ENCODE results near the gene KCNAB3.
A peak's percentile ranks its signal among the peaks of the same experiment; 100 is the strongest.

KCNAB3 gene

DNA sequence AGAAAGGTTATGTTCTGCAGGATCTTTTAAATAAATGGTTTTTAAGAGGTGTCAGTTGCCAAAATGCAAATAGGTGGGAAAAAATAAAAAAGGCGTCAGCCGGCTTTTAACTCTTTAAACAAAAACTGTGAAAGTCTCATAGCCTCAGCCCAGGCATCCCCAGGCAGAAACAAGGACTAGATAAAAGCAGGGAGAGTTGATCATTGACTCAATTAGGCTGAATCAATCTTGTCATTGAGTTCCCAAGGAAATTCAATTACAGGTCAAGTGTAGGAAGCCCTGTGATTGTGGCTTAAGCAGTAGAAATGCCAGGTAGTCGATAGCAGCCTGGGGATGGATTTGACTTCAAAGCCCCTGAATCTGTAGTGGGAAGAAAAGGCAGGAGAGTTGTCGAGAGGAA, 42.0 kb upstream of the KCNAB3 start:
- DNase-seq (ENCODE audit: low read depth): no peak
- TF ChIP-seq, protein P1, sequence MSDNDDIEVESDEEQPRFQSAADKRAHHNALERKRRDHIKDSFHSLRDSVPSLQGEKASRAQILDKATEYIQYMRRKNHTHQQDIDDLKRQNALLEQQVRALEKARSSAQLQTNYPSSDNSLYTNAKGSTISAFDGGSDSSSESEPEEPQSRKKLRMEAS (IDR thresholded peaks at IDR 0.05; ENCODE audit: low read depth, low read length): no peak
- no peak for TF ChIP-seq MYC (IDR thresholded peaks at IDR 0.05; ENCODE audit: low read depth, low read length)
- TF ChIP-seq, protein P2, sequence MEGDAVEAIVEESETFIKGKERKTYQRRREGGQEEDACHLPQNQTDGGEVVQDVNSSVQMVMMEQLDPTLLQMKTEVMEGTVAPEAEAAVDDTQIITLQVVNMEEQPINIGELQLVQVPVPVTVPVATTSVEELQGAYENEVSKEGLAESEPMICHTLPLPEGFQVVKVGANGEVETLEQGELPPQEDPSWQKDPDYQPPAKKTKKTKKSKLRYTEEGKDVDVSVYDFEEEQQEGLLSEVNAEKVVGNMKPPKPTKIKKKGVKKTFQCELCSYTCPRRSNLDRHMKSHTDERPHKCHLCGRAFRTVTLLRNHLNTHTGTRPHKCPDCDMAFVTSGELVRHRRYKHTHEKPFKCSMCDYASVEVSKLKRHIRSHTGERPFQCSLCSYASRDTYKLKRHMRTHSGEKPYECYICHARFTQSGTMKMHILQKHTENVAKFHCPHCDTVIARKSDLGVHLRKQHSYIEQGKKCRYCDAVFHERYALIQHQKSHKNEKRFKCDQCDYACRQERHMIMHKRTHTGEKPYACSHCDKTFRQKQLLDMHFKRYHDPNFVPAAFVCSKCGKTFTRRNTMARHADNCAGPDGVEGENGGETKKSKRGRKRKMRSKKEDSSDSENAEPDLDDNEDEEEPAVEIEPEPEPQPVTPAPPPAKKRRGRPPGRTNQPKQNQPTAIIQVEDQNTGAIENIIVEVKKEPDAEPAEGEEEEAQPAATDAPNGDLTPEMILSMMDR (IDR thresholded peaks at IDR 0.05; ENCODE audit: low read depth, low read length): no peak
- TF ChIP-seq POLR2A (IDR thresholded peaks at IDR 0.05; ENCODE audit: extremely low read depth, insufficient read length): no peak
- no peak overlapping the region for H3K4me3 ChIP-seq (ENCODE audit: low read depth, low read length)

DNA sequence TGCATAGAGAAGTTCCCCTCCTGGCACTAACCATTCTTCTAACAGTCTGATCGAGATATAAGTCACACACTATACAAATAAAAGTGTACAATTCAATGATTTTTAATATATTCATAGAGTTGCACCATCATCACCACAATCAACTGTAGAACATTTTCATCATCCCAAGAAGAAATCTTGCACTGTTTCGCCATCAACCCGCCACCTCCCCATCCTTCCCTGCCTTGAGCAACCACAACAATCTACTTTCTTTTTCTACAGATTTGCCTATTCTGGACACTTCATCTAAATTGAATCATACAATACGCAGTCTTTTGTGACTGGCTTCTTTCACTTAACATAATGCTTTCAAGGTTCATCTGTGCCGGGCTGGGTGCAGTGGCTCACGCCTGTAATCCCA, 39.8 kb upstream of the KCNAB3 start:
- peak; percentile 81 for DNase-seq (ENCODE audit: low read depth)

DNA sequence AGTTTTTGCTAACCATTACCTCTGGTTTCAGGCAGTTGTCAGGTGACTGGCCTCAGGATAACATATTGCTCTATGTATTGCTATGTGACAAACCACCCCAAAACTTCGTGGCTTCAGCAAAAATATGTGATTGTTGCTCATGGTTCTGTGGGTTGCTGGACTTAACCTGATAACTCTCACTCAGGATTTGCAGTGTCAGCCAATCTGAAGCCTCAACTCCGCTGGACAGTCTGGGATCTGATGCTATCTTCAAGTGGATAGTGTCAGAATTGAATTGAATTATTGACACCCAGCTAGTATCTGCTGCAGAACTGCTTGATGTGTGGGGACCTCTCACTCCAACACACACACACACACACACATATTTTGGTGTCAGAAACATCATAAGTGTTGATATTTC, 38.1 kb upstream of the KCNAB3 start:
- no peak for DNase-seq (ENCODE audit: low read depth)
- no peak for TF ChIP-seq POLR2A (IDR thresholded peaks at IDR 0.05; ENCODE audit: extremely low read depth, insufficient read length)
- TF ChIP-seq, protein P1 (IDR thresholded peaks at IDR 0.05; ENCODE audit: low read depth, low read length): no peak
- TF ChIP-seq, protein P2 (IDR thresholded peaks at IDR 0.05; ENCODE audit: low read depth, low read length): no peak
- no peak for TF ChIP-seq MYC (IDR thresholded peaks at IDR 0.05; ENCODE audit: low read depth, low read length)
- H3K4me3 ChIP-seq (ENCODE audit: low read depth, low read length): no peak overlapping the region

More for the DNA sequence above, 39.8 kb upstream of the KCNAB3 start:
- H3K4me3 ChIP-seq (ENCODE audit: low read depth, low read length): no peak overlapping the region
- TF ChIP-seq, protein P2 (IDR thresholded peaks at IDR 0.05; ENCODE audit: low read depth, low read length): no peak
- TF ChIP-seq, protein P1 (IDR thresholded peaks at IDR 0.05; ENCODE audit: low read depth, low read length): no peak
- TF ChIP-seq MYC (IDR thresholded peaks at IDR 0.05; ENCODE audit: low read depth, low read length): peak; percentile 8; the same call in 1 of the 2 replicates
- no peak for TF ChIP-seq POLR2A (IDR thresholded peaks at IDR 0.05; ENCODE audit: extremely low read depth, insufficient read length)

DNA sequence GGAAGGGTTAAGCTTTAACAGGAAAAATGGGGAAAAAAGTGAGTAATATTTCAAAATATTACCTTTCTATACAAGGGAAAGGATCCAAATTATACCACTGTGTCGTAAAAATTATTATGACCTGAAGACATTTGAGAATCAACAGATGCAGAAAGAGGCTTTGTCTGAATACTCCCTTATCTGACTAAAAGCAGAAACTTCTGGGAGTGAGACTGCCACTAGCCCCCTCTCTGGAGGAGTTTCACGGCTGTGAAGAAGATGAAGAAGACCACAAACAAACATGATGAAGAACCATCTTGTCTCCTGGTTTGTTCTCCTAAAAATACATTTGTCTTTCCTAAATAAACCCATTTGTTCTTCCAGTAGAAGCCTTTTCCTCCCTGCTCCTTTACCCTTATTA, 31.8 kb upstream of the KCNAB3 start:
- no peak overlapping the region for H3K4me3 ChIP-seq (ENCODE audit: low read depth, low read length)
- TF ChIP-seq POLR2A (IDR thresholded peaks at IDR 0.05; ENCODE audit: extremely low read depth, insufficient read length): no peak
- DNase-seq (ENCODE audit: low read depth): no peak

DNA sequence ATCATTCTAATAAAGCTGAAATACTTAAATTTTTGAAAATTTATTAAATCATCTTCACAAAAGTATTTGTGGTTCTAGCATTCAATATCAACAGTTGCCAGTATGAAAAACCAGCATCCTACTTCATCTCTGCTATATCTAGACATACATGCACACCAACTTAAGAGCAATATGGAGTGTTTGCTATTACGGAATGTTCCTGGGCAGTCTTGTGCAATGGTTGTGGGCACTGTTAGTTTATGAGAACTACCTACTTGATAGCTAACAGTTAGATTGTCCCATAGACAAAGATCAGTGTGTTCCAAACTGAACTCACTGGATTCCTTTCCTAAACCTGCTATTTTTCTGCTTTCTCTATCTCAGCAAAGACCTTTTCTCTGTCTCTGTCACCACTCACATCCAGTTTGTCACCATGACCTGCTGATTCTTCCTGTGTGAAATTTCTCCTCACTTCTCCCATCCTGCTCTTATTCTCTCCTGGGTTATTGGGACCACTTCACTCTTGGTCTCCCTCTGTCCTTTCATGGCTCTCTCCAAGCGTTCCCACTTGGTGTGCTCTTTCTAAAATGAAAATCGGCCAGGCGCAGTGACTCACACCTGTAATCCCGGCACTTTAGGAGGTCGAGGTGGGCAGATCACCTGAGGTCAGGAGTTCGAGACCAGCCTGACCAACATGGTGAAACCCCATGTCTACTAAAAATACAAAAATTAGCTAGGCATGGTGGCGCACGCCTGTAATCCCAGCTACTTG, 30.0 kb upstream of the KCNAB3 start:
- TF ChIP-seq, protein P1 (IDR thresholded peaks at IDR 0.05; ENCODE audit: low read depth, low read length): no peak
- no peak for TF ChIP-seq POLR2A (IDR thresholded peaks at IDR 0.05; ENCODE audit: extremely low read depth, insufficient read length)
- TF ChIP-seq MYC (IDR thresholded peaks at IDR 0.05; ENCODE audit: low read depth, low read length): no peak
- TF ChIP-seq, protein P2 (IDR thresholded peaks at IDR 0.05; ENCODE audit: low read depth, low read length): no peak
- H3K4me3 ChIP-seq (ENCODE audit: low read depth, low read length): no peak overlapping the region
- DNase-seq (ENCODE audit: low read depth): peak; percentile 71

DNA sequence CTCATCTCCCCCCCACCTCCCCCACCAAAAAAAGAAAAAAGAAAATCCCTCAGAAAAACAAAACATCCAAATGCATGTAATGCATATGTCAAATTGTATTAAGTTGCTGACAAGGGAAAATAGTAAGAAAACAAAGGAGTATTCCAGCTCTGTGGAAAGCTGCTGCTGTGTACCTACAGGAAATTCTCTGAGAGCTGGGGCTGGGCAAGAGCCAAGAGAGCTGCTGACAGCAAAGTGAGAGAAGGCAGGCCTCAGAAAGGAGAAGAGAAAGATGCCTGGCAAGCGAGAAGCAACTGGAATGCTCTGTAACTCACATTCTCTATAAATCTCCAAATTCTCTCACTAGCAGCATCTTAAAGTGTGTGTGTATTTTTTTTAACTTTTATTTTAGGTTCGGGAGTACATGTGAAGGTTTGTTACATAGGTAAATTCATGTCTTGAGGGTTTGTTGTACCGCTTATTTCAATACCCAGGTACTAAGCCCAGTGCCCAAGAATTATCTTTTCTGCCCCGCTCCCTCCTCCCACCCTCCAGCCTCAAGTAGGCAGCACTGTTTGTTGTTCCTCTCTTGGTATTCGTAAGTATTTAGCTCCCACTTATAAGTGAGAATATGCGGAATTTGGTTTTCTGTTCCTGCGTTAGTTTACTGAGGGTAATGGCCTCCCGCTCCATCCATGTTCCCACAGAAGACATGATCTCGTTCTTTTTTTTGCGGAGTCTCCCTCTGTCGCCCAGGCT, 26.7 kb upstream of the KCNAB3 start:
- DNase-seq (ENCODE audit: low read depth): no peak

More for the DNA sequence above, 26.7 kb upstream of the KCNAB3 start:
- TF ChIP-seq, protein P2 (IDR thresholded peaks at IDR 0.05; ENCODE audit: low read depth, low read length): no peak
- TF ChIP-seq MYC (IDR thresholded peaks at IDR 0.05; ENCODE audit: low read depth, low read length) (no peak), POLR2A (IDR thresholded peaks at IDR 0.05; ENCODE audit: extremely low read depth, insufficient read length) (no peak)
- TF ChIP-seq, protein P1 (IDR thresholded peaks at IDR 0.05; ENCODE audit: low read depth, low read length): no peak
- H3K4me3 ChIP-seq (ENCODE audit: low read depth, low read length): no peak overlapping the region

Measured in NB4 (cell line).